GM19240 (cell line): Measurements from ENCODE around the gene AQP9.

Source experiments
- DNase-seq: peaks from one replicate; pipeline ENCODE4 v3.0.0; 2011; ENCODE audit warnings: low spot score; ENCODE audit not compliant: insufficient read length

AQP9 gene

GRCh38 chr15:58139989-58140522 lies 1.9 kb downstream of the AQP9 start:
- no peak for DNase-seq

GRCh38 chr15:58141894-58142293 lies 3.7 kb downstream of the AQP9 start:
- no peak for DNase-seq

- no peak for DNase-seq
Observed at GRCh38 chr15:58142827-58143461, 4.8 kb downstream of the AQP9 start.

- DNase-seq = no peak
Observed at GRCh38 chr15:58145606-58146005, 7.4 kb downstream of the AQP9 start.

GRCh38 chr15:58146211-58146610 lies 8.0 kb downstream of the AQP9 start:
- no peak for DNase-seq

- no peak for DNase-seq
Observed at GRCh38 chr15:58146749-58147148, 8.6 kb downstream of the AQP9 start.

GRCh38 chr15:58147171-58147611 lies 9.0 kb downstream of the AQP9 start:
- DNase-seq = no peak

GRCh38 chr15:58148120-58148519 lies 9.9 kb downstream of the AQP9 start:
- no peak for DNase-seq

GRCh38 chr15:58148633-58149445 lies 10.7 kb downstream of the AQP9 start:
- no peak for DNase-seq

- DNase-seq = no peak
Observed at GRCh38 chr15:58154769-58155168, 16.6 kb downstream of the AQP9 start.

GRCh38 chr15:58159827-58160386 lies 21.7 kb downstream of the AQP9 start:
- DNase-seq = no peak

- no peak for DNase-seq
Observed at GRCh38 chr15:58161436-58161930, 23.3 kb downstream of the AQP9 start.

GRCh38 chr15:58163985-58164384 lies 25.8 kb downstream of the AQP9 start:
- DNase-seq = no peak

- no peak for DNase-seq
Observed at GRCh38 chr15:58164926-58165325, 26.7 kb downstream of the AQP9 start.

- DNase-seq = no peak
Observed at GRCh38 chr15:58165661-58166060, 27.5 kb downstream of the AQP9 start.

GRCh38 chr15:58167095-58167691 lies 29.0 kb downstream of the AQP9 start:
- no peak for DNase-seq

GRCh38 chr15:58169934-58170333 lies 31.8 kb downstream of the AQP9 start:
- no peak for DNase-seq

- DNase-seq = no peak
Observed at GRCh38 chr15:58171476-58172061, 33.4 kb downstream of the AQP9 start.

GRCh38 chr15:58174709-58175108 lies 36.5 kb downstream of the AQP9 start:
- DNase-seq = no peak

- no peak for DNase-seq
Observed at GRCh38 chr15:58175955-58176354, 37.8 kb downstream of the AQP9 start.

GRCh38 chr15:58178668-58179067 lies 40.5 kb downstream of the AQP9 start:
- no peak for DNase-seq
